Aorta (tissue), 5 donors: ENCODE data around the gene METRNL. TPM values are rescaled to one million over a fixed set of nuclear protein-coding genes. Genes with fewer than 3 reads are reported as not detected.
A peak's percentile ranks its signal among the peaks of the same experiment; 100 is the strongest.
"Not testable (repeated sequence)": the region's sequence is repeated elsewhere in the genome, so short reads cannot be mapped to it uniquely, and the experiment has no call there.

Source experiments
- ATAC-seq: fragments of 200-7000 bp; cut with Tn5 transposase; one replicate; pipeline ENCODE4 v1.9.1; 2022; ENCODE audit warnings: moderate library complexity; ENCODE audit not compliant: low FRiP score
- DNase-seq, 2 donors: peaks; one replicate each; pipeline ENCODE4 v3.0.0-alpha.2; 2020
- H3K27ac ChIP-seq, 2 donors: one replicate each; pipeline ENCODE4 v1.5.1; 2013; ENCODE audit warnings: low read length in 2 of 2, mild to moderate bottlenecking in 2 of 2, moderate library complexity in 2 of 2, control low read depth in 1 of 2, inconsistent platforms in 1 of 2, low read depth in 1 of 2
- H3K27me3 ChIP-seq, 2 donors: one replicate each; pipeline ENCODE4 v1.6.1; 2013; ENCODE audit warnings: control low read depth in 1 of 2, low read length in 1 of 2, mild to moderate bottlenecking in 1 of 2, moderate library complexity in 1 of 2; ENCODE audit not compliant: insufficient read depth in 2 of 2, control insufficient read depth in 1 of 2
- H3K36me3 ChIP-seq, 2 donors: one replicate each; pipeline ENCODE4 v1.6.1; 2013; ENCODE audit warnings: control low read depth in 1 of 2, low read length in 1 of 2, mild to moderate bottlenecking in 1 of 2; ENCODE audit not compliant: insufficient read depth in 2 of 2, control insufficient read depth in 1 of 2
- H3K4me1 ChIP-seq, 2 donors: one replicate each; pipeline ENCODE4 v1.6.1; 2013; ENCODE audit warnings: low read length in 2 of 2, control low read depth in 1 of 2, mild to moderate bottlenecking in 1 of 2, moderate library complexity in 1 of 2; ENCODE audit not compliant: insufficient read depth in 2 of 2, control insufficient read depth in 1 of 2
- H3K4me3 ChIP-seq, 2 donors: one replicate each; pipeline ENCODE4 v1.5.1; 2013; ENCODE audit warnings: low read length in 2 of 2, control low read depth in 1 of 2, mild to moderate bottlenecking in 1 of 2
- H3K9me3 ChIP-seq: one replicate; pipeline ENCODE4 v1.6.1; 2013; ENCODE audit warnings: mild to moderate bottlenecking, low read length; ENCODE audit not compliant: control insufficient read depth
- WGBS, 2 donors: extraction: QIAGEN DNeasy Blood & Tissue Kit; methylation state at CpG; one replicate each; pipeline ENCODE4 v1.1.7; 2013; 5-methylcytosine and 5-hydroxymethylcytosine counted together
- intact Hi-C, 2 donors: fragments of 100-400 bp; cut with DNase I; formaldehyde crosslinking; loops; one replicate each; pipeline versions ENCODE4 v1.14.2 to v1.15.0; 2022
- polyA plus RNA-seq, 2 donors: library from polyadenylated mRNA; stranded (reverse); fragments of 200-250 nt; gene quantifications; one replicate each; pipeline ENCODE4 v1.2.3, GENCODE V29; 2013
- total RNA-seq, 2 donors: library from RNA; stranded (reverse); fragmentation: NEBNext Ultra II Directional; extraction: Animal tissue kit (Norgen Biotek cat#: 25700); gene quantifications; one replicate each; pipeline ENCODE4 v1.2.1, GENCODE V29; 2021
- donor health status: healthy with polysubstance abuse.
- donor health status: Bipolar disorder and iron deficiency.
- donor health status: DM: no; HTN: no; CAD: no.
- donor health status: DM: no; HTN: no; CAD: no.
- donor health status: DM: yes; HTN: yes; CAD: no.

METRNL gene
- total and polyA plus RNA-seq, 4 donors, result 35.3 to 176 (median 104) TPM

- WGBS, 2 donors, result 93 to 96% methylated on average over 32 of the region's 32 CpGs
Measured at GRCh38 chr17:83128306-83129240, 49.2 kb downstream of the METRNL start.

GRCh38 chr17:83129676-83130075, 50.3 kb downstream of the METRNL start:
- no peak overlapping the region for H3K27ac ChIP-seq
- no peaks in the 10 kb centered on the region for H3K4me1 ChIP-seq
- no peaks in the 10 kb centered on the region for H3K27me3 ChIP-seq
- H3K36me3 ChIP-seq, result no peaks in the 10 kb centered on the region
- no peaks in the 10 kb centered on the region for H3K9me3 ChIP-seq
- ATAC-seq (no peak), DNase-seq (peak in 1 of 2 donors; percentile 35)
- intact Hi-C loops, result no loop called here
- 95% methylated on average over 12 of the region's 12 CpGs for WGBS, 2 donors
- H3K4me3 ChIP-seq, result no peak overlapping the region

More at GRCh38 chr17:83128306-83129240, 49.2 kb downstream of the METRNL start:
- Histone ChIP-seq H3K4me3 (no peak overlapping the region), H3K4me1 (no peaks in the 10 kb centered on the region), H3K36me3 (no peaks in the 10 kb centered on the region), H3K9me3 (no peaks in the 10 kb centered on the region), H3K27ac (no peak overlapping the region), H3K27me3 (no peaks in the 10 kb centered on the region)
- ATAC-seq (no peak), DNase-seq (peak; percentile 27 to 71)
- intact Hi-C loops, result no loop called here

GRCh38 chr17:83131401-83132011, 52.1 kb downstream of the METRNL start:
- no peak for ATAC-seq
- 96 to 98% methylated on average over 14 of the region's 14 CpGs for WGBS, 2 donors
- peak in 1 of 2 donors; percentile 48 for DNase-seq
- H3K27me3 ChIP-seq, result no peaks in the 10 kb centered on the region
- intact Hi-C loops, result no loop called here
- H3K36me3 ChIP-seq, result no peaks in the 10 kb centered on the region
- no peak overlapping the region for H3K4me3 ChIP-seq
- no peaks in the 10 kb centered on the region for H3K9me3 ChIP-seq
- H3K4me1 ChIP-seq, result no peaks in the 10 kb centered on the region
- no peak overlapping the region for H3K27ac ChIP-seq

- H3K9me3 ChIP-seq, result no peaks in the 10 kb centered on the region
- intact Hi-C loops, result no loop called here
- no peaks in the 10 kb centered on the region for H3K27me3 ChIP-seq
- 86 to 87% methylated on average over 21 of the region's 21 CpGs for WGBS, 2 donors
- DNase-seq (peak; percentile 36 to 44), ATAC-seq (peak; percentile 22)
- no peaks in the 10 kb centered on the region for H3K36me3 ChIP-seq
- no peak overlapping the region for H3K4me3 ChIP-seq
- no peak overlapping the region for H3K27ac ChIP-seq
- H3K4me1 ChIP-seq, result no peaks in the 10 kb centered on the region
Measured at GRCh38 chr17:83132251-83133081, 53.1 kb downstream of the METRNL start.

- Histone ChIP-seq H3K4me1 (no peaks in the 10 kb centered on the region), H3K4me3 (no peak overlapping the region), H3K27me3 (no peaks in the 10 kb centered on the region), H3K27ac (no peak overlapping the region), H3K9me3 (no peaks in the 10 kb centered on the region), H3K36me3 (no peaks in the 10 kb centered on the region)
- DNase-seq, result peak in 1 of 2 donors; percentile 68
- WGBS, 2 donors, result 87% methylated on average over 16 of the region's 16 CpGs
- no peak for ATAC-seq
- intact Hi-C loops, result no loop called here
Measured at GRCh38 chr17:83133302-83134121, 54.1 kb downstream of the METRNL start.

GRCh38 chr17:83134456-83134855, 55.0 kb downstream of the METRNL start:
- ATAC-seq, intact Hi-C loops, H3K27ac ChIP-seq, H3K27me3 ChIP-seq, H3K9me3 ChIP-seq, H3K4me1 ChIP-seq, H3K4me3 ChIP-seq, H3K36me3 ChIP-seq: not testable (repeated sequence)
- DNase-seq, result peak in 1 of 2 donors; percentile 45
- 93 to 94% methylated on average over 32 to 38 of the region's 38 CpGs for WGBS, 2 donors

GRCh38 chr17:83135692-83136091, 56.3 kb downstream of the METRNL start:
- H3K27ac ChIP-seq, result no peak overlapping the region
- no peak for ATAC-seq
- no peaks in the 10 kb centered on the region for H3K9me3 ChIP-seq
- intact Hi-C loops, result no loop called here
- 94 to 97% methylated on average over 14 of the region's 14 CpGs for WGBS, 2 donors
- DNase-seq, result peak in 1 of 2 donors; percentile 74
- no peaks in the 10 kb centered on the region for H3K36me3 ChIP-seq
- no peaks in the 10 kb centered on the region for H3K27me3 ChIP-seq
- no peak overlapping the region for H3K4me3 ChIP-seq
- H3K4me1 ChIP-seq, result no peaks in the 10 kb centered on the region

GRCh38 chr17:83136156-83136555, 56.7 kb downstream of the METRNL start:
- no peaks in the 10 kb centered on the region for H3K4me1 ChIP-seq
- H3K9me3 ChIP-seq, result no peaks in the 10 kb centered on the region
- H3K36me3 ChIP-seq, result no peaks in the 10 kb centered on the region
- no peaks in the 10 kb centered on the region for H3K27me3 ChIP-seq
- no peak overlapping the region for H3K27ac ChIP-seq
- 91 to 93% methylated on average over 13 of the region's 13 CpGs for WGBS, 2 donors
- H3K4me3 ChIP-seq, result no peak overlapping the region
- intact Hi-C loops, result no loop called here
- DNase-seq (peak in 1 of 2 donors; percentile 47), ATAC-seq (no peak)
